H1 (cell line): ENCODE data around the gene DNAJB8. TPM values are rescaled to one million over a fixed set of nuclear protein-coding genes. Genes with fewer than 3 reads are reported as not detected.

Source experiments
- CHD7 ChIP-seq: fragments of 300-600 bp; sonication (generic); IDR thresholded peaks from 2 replicates; pipeline ENCODE4 v1.7.1; 2012; ENCODE audit warnings: low read length, moderate library complexity, mild to moderate bottlenecking, inconsistent platforms; ENCODE audit not compliant: insufficient replicate concordance
- polyA plus RNA-seq, 7 experiments: library from polyadenylated mRNA; depleted of rRNA in 3 of 7; stranded (reverse) in 5 of 7; unstranded in 2 of 7; fragments of >200 nt in 5 of 7; fragments of 200-250 nt in 2 of 7; gene quantifications; 1 replicate in 5 of 7; 2 replicates in 1 of 7; 4 replicates in 1 of 7; pipeline versions ENCODE4 v1.2.1 to v1.2.3, GENCODE V29; 2011 to 2013; ENCODE audit warnings: missing spikeins in 2 of 7, mixed read lengths in 2 of 7
- total RNA-seq: library from RNA; stranded (reverse); fragmentation: NEBNext Ultra II Directional; extraction: Animal tissue kit (Norgen Biotek cat#: 25700); gene quantifications from 2 replicates; pipeline ENCODE4 v1.2.1, GENCODE V29; 2021

The DNAJB8 gene
- total and polyA plus RNA-seq, 2 of the 8 experiments (the other 6 are each of a cell fraction or from before 2014, with no cell fraction given): not detected

GRCh38 chr3:128462341-128462910, 4.3 kb downstream of the DNAJB8 start (continued):
- no peak for TF ChIP-seq CHD7
